ENCODE measurements around the gene SLC2A4RG.

SLC2A4RG gene

GRCh38 chr20:63699466-63700198 lies 39.9 kb upstream of the SLC2A4RG start:
- no peak for DNase-seq (ENCODE audit: low spot score)

GRCh38 chr20:63700199-63701050 lies 39.2 kb upstream of the SLC2A4RG start:
- no peak for DNase-seq (ENCODE audit: low spot score)

GRCh38 chr20:63701051-63701328 lies 38.6 kb upstream of the SLC2A4RG start:
- DNase-seq (ENCODE audit: low spot score) = no peak

GRCh38 chr20:63701329-63702035 lies 38.1 kb upstream of the SLC2A4RG start:
- no peak for DNase-seq (ENCODE audit: low spot score)

- no peak for DNase-seq (ENCODE audit: low spot score)
Measured at GRCh38 chr20:63702036-63702665, 37.4 kb upstream of the SLC2A4RG start.

GRCh38 chr20:63702751-63703470 lies 36.7 kb upstream of the SLC2A4RG start:
- no peak for DNase-seq (ENCODE audit: low spot score)

- no peak for DNase-seq (ENCODE audit: low spot score)
Measured at GRCh38 chr20:63703471-63703975, 36.1 kb upstream of the SLC2A4RG start.

- no peak for DNase-seq (ENCODE audit: low spot score)
Measured at GRCh38 chr20:63703976-63704748, 35.4 kb upstream of the SLC2A4RG start.

GRCh38 chr20:63704749-63705117 lies 34.8 kb upstream of the SLC2A4RG start:
- DNase-seq (ENCODE audit: low spot score) = no peak

- DNase-seq (ENCODE audit: low spot score) = no peak
Measured at GRCh38 chr20:63705232-63706026, 34.1 kb upstream of the SLC2A4RG start.

GRCh38 chr20:63706027-63706695 lies 33.4 kb upstream of the SLC2A4RG start:
- DNase-seq (ENCODE audit: low spot score) = peak; percentile 2

- peak; percentile 81 for DNase-seq (ENCODE audit: low spot score)
Measured at GRCh38 chr20:63706852-63707557, 32.6 kb upstream of the SLC2A4RG start.

- peak; percentile 95 for DNase-seq (ENCODE audit: low spot score)
Measured at GRCh38 chr20:63707558-63708300, 31.8 kb upstream of the SLC2A4RG start, which contains the start of the genes ARFRP1 and ZGPAT. TSS of gene ARFRP1 (minus strand) at chr20:63707976. CDS start at chr20:63707091, 885 bp downstream. TSS of gene ZGPAT (plus strand) at chr20:63708039. CDS start at chr20:63708581, 542 bp downstream.

GRCh38 chr20:63708301-63709148 lies 31.1 kb upstream of the SLC2A4RG start:
- DNase-seq (ENCODE audit: low spot score) = peak; percentile 18

- no peak for DNase-seq (ENCODE audit: low spot score)
Measured at GRCh38 chr20:63709149-63709527, 30.4 kb upstream of the SLC2A4RG start.

- no peak for DNase-seq (ENCODE audit: low spot score)
Measured at GRCh38 chr20:63711085-63711645, 28.4 kb upstream of the SLC2A4RG start.

- DNase-seq (ENCODE audit: low spot score) = no peak
Measured at GRCh38 chr20:63712191-63712590, 27.4 kb upstream of the SLC2A4RG start.

Data from GM03348 (cell line).